Astrocyte of the spinal cord (primary cell): ENCODE data around the gene ZDHHC7.

ENCODE experiments used
- DNase-seq: peaks from one replicate; pipeline ENCODE4 v3.0.0; 2011; ENCODE audit warnings: low read depth, low spot score
- H3K4me3 ChIP-seq: 2 replicates; pipeline ENCODE4 v1.5.1; 2011; ENCODE audit warnings: low read depth, mild to moderate bottlenecking, low read length, moderate library complexity
- CTCF ChIP-seq: IDR thresholded peaks from 2 replicates; pipeline ENCODE4 v1.5.1; 2012; ENCODE audit warnings: low read depth, mild to moderate bottlenecking, low read length, inconsistent platforms
- in situ Hi-C: cut with HindIII; loops from 2 replicates; pipeline ENCODE4 v1.10.0; 2017; ENCODE audit warnings: low sequenced_read_pairs

The ZDHHC7 gene

DNA sequence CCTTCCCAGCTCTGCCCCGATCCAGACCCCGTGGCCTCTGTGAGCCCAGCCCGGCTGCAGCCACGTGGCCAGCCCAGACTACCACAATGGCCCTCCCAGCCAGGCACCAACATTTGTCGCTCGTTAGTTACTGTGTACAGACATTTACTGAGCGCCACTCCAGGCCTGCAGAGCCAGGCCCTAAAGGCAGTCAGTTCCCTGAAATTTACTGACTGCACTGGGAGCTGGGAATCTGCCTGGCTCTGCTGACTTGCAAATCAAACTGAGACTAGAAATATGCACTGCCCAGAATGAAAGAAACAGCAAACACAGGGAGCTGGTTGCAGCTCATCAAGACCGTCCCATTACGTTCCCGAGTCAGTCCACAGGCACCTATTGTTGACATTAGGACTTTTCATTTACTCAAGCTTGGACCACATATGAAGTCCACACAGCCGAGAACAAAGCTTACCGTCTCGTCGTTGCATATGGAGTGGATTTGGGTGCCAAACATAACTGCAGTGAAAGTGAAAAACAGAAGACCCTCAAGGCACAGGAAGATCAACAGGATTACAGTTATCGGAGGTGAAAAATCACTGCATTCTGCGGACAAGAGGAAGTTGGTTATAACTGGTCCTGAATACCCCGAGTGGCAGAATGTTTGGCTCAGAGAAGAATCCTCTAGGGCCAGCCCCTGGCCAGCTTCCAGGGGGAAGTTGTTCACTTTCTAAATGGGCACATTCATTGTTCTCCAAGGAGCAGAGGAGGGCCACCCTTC is 34.5 kb downstream of the ZDHHC7 start:
- DNase-seq = peak; percentile 27
- H3K4me3 ChIP-seq = no peak overlapping the region
- no peak for TF ChIP-seq CTCF
- in situ Hi-C loops = no loop called here

GRCh38 chr16:84975522-84975921 is 35.8 kb downstream of the ZDHHC7 start:
- no peak for DNase-seq
- no peak for TF ChIP-seq CTCF
- H3K4me3 ChIP-seq = no peak overlapping the region
- in situ Hi-C loops = no loop called here

GRCh38 chr16:84975066-84975465 is 36.3 kb downstream of the ZDHHC7 start:
- TF ChIP-seq CTCF = no peak
- in situ Hi-C loops = no loop called here
- no peak for DNase-seq
- H3K4me3 ChIP-seq = no peak overlapping the region

DNA sequence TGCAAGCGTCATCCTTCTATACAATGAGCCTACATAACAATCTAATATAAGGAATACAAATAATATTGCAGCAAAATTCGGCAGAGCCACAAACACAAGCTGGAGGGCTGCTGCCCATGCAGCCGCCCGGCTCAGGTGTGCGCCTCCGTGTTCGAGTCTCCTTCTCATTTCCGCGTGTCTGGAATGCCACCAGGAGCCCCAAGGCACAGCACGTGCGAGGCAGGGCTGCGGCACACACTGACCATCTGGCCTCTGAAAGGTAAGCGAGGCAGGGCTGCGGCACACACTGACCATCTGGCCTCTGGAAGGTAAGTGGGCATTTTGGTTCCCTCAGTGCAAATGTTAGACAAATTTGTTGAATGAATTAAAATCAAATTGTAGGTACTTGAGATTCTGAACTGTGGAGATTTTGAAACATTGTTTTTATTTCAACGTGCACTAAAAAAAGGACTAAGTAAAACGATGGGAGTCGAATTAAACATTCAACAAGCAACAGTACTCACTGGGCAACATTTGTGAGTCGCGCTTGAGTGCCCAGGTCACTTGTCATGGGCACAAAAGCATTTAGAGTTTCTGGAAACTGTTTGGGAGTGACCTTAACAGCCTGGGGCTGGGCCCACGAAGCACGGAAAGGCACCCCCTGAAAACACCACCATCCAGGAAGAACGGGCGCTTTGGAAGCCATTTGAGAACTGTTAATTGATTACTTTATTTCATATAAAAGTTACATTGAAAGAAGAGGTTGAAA is 37.4 kb downstream of the ZDHHC7 start:
- H3K4me3 ChIP-seq = no peak overlapping the region
- in situ Hi-C loops = no loop called here
- DNase-seq = no peak
- no peak for TF ChIP-seq CTCF

DNA sequence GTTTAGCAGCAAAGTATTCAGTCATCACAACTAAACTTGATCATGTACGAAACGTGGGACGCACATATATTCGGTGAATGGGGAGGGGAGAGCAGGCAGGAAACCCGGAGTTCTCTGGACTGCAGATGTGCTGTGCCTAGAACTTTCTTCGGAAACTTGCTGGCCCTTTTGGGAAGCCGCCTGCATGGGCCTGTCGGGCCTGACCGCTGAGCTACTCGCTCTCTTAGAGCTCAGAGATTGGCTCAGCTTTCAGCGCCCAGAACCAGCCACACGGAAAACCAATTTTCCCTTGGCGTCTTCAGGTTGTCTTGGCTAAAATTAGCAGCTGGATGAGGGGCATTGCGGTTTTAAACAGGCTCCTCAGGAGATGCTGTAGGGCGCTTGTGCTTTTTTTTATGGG is 38.1 kb downstream of the ZDHHC7 start:
- in situ Hi-C loops = no loop called here
- DNase-seq = no peak
- TF ChIP-seq CTCF = no peak
- no peak overlapping the region for H3K4me3 ChIP-seq

- in situ Hi-C loops = no loop called here
Observed at GRCh38 chr16:84970447-84971127, 40.7 kb downstream of the ZDHHC7 start.

More at GRCh38 chr16:84970447-84971127, 40.7 kb downstream of the ZDHHC7 start:
- peak; percentile 75 for DNase-seq
- H3K4me3 ChIP-seq = no peak overlapping the region
- peak; percentile 84 for TF ChIP-seq CTCF
